CD14-positive monocyte (primary cell): ENCODE results near the gene ACKR1. TPM values are rescaled to one million over a fixed set of nuclear protein-coding genes. Genes with fewer than 3 reads are reported as not detected.
A peak's percentile ranks its signal among the peaks of the same experiment; 100 is the strongest.

Source experiments
- DNase-seq, 3 donors: peaks; one replicate each; pipeline ENCODE4 v3.0.0-alpha.2; 2011 to 2022
- H2AFZ ChIP-seq: 2 replicates; pipeline ENCODE4 v1.6.0; 2012; ENCODE audit warnings: mild to moderate bottlenecking, low read depth, low read length, inconsistent platforms; ENCODE audit not compliant: insufficient read depth, poor library complexity, severe bottlenecking
- H3K27ac ChIP-seq, 2 donors: 1 replicate in 1 of 2; 2 replicates in 1 of 2; pipeline ENCODE4 v1.5.1; 2012 to 2013; ENCODE audit warnings: low read length in 2 of 2, control low read depth in 1 of 2, inconsistent platforms in 1 of 2, low read depth in 1 of 2, mild to moderate bottlenecking in 1 of 2
- H3K27me3 ChIP-seq, 2 donors: one replicate each; pipeline versions ENCODE4 v1.6.0 to v1.6.1; 2011 to 2013; ENCODE audit warnings: low read length in 2 of 2; ENCODE audit not compliant: control insufficient read depth in 2 of 2, insufficient read depth in 2 of 2
- H3K36me3 ChIP-seq, 2 donors: replicated peaks in 1 of 2; 1 replicate in 1 of 2; 2 replicates in 1 of 2; pipeline versions ENCODE4 v1.5.1 to v1.6.1; 2012 to 2013; ENCODE audit warnings: low read length in 2 of 2, control low read depth in 1 of 2, inconsistent platforms in 1 of 2, mild to moderate bottlenecking in 1 of 2; ENCODE audit not compliant: insufficient read depth in 2 of 2, control insufficient read depth in 1 of 2
- H3K4me1 ChIP-seq, 2 donors: 1 replicate in 1 of 2; 2 replicates in 1 of 2; pipeline versions ENCODE4 v1.5.1 to v1.6.1; 2012 to 2013; ENCODE audit warnings: low read length in 2 of 2, control low read depth in 1 of 2, inconsistent platforms in 1 of 2, mild to moderate bottlenecking in 1 of 2, moderate library complexity in 1 of 2; ENCODE audit not compliant: insufficient read depth in 2 of 2, control insufficient read depth in 1 of 2
- H3K4me2 ChIP-seq: replicated peaks from 2 replicates; pipeline ENCODE3; 2012; ENCODE audit warnings: low read length, moderate library complexity, mild to moderate bottlenecking; ENCODE audit not compliant: poor library complexity, severe bottlenecking; ENCODE audit errors: extremely low read depth
- H3K4me3 ChIP-seq, 3 experiments: fragments of 200-600 bp in 1 of 3; sonication (generic) in 1 of 3; replicated peaks in 1 of 3; 1 replicate in 2 of 3; 2 replicates in 1 of 3; pipeline ENCODE4 v1.5.1; 2011 to 2013; ENCODE audit warnings: low read length in 3 of 3, mild to moderate bottlenecking in 3 of 3, control low read depth in 2 of 3, low read depth in 2 of 3, inconsistent platforms in 1 of 3, moderate library complexity in 1 of 3
- H3K79me2 ChIP-seq: 2 replicates; pipeline ENCODE4 v1.6.0; 2012; ENCODE audit warnings: mild to moderate bottlenecking, control low read depth, inconsistent platforms, low read length, moderate library complexity; ENCODE audit not compliant: insufficient read depth
- H3K9ac ChIP-seq: 2 replicates; pipeline ENCODE4 v1.6.0; 2017; ENCODE audit warnings: low read length, mild to moderate bottlenecking; ENCODE audit not compliant: insufficient read depth, poor library complexity, severe bottlenecking
- H3K9me3 ChIP-seq, 2 donors: replicated peaks in 1 of 2; 1 replicate in 1 of 2; 2 replicates in 1 of 2; pipeline versions ENCODE4 v1.5.1 to v1.6.1; 2012 to 2013; ENCODE audit warnings: low read length in 2 of 2, control low read depth in 1 of 2; ENCODE audit not compliant: control insufficient read depth in 1 of 2, insufficient read depth in 1 of 2
- H4K20me1 ChIP-seq: 2 replicates; pipeline ENCODE4 v1.6.0; 2012; ENCODE audit warnings: mild to moderate bottlenecking, low read length, control low read depth, moderate library complexity; ENCODE audit not compliant: insufficient read depth
- H3K27ac Mint-ChIP-seq, 7 donors: one replicate each; pipeline ENCODE4 v1.8.0; 2020; ENCODE audit warnings: mild to moderate bottlenecking in 7 of 7, mixed read lengths in 7 of 7, moderate library complexity in 6 of 7, inconsistent platforms in 2 of 7
- H3K27me3 Mint-ChIP-seq, 3 donors: one replicate each; pipeline ENCODE4 v1.8.0; 2021 to 2022; ENCODE audit warnings: low read depth in 3 of 3, mild to moderate bottlenecking in 3 of 3, mixed read lengths in 3 of 3, moderate library complexity in 3 of 3, inconsistent platforms in 1 of 3
- H3K36me3 Mint-ChIP-seq, 2 donors: one replicate each; pipeline ENCODE4 v1.8.0; 2020; ENCODE audit warnings: mixed read lengths in 2 of 2, inconsistent platforms in 1 of 2, mild to moderate bottlenecking in 1 of 2
- H3K4me1 Mint-ChIP-seq: one replicate; pipeline ENCODE4 v1.8.0; 2020; ENCODE audit warnings: mild to moderate bottlenecking, mixed read lengths
- H3K4me3 Mint-ChIP-seq, 2 donors: one replicate each; pipeline ENCODE4 v1.8.0; 2020; ENCODE audit warnings: mild to moderate bottlenecking in 2 of 2, mixed read lengths in 2 of 2, moderate library complexity in 1 of 2
- H3K9me3 Mint-ChIP-seq, 7 donors: one replicate each; pipeline ENCODE4 v1.8.0; 2020 to 2022; ENCODE audit warnings: mixed read lengths in 7 of 7, mild to moderate bottlenecking in 6 of 7, moderate library complexity in 6 of 7, inconsistent platforms in 2 of 7
- WGBS: methylation state at CpG from one replicate; pipeline ENCODE4 v1.1.5; 2013; ENCODE audit warnings: missing lambda C conversion rate; ENCODE audit not compliant: insufficient coverage; 5-methylcytosine and 5-hydroxymethylcytosine counted together
- intact Hi-C, 2 donors: fragments of 100-400 bp; cut with micrococcal nuclease; formaldehyde crosslinking; loops; one replicate each; pipeline versions ENCODE4 v1.15.0 to v1.15.1; 2023
- polyA plus RNA-seq, 3 donors: library from polyadenylated mRNA; depleted of rRNA in 1 of 3; unstranded in 2 of 3; stranded (reverse) in 1 of 3; fragments of 300-500 nt in 2 of 3; fragments of >200 nt in 1 of 3; fragmentation: Illumina TruSeq in 2 of 3; gene quantifications; 1 replicate in 2 of 3; 2 replicates in 1 of 3; pipeline ENCODE4 v1.2.3, GENCODE V29; 2012 to 2021
- TF ChIP-seq, protein P1 (sequence below): fragments of 200-600 bp; IDR thresholded peaks from one replicate; pipeline ENCODE4 v1.8.0; 2022; ENCODE audit warnings: antibody characterized with exemption, mild to moderate bottlenecking

Gene ACKR1
- polyA plus RNA-seq, 3 donors: 0.14 TPM; not detected in 2

DNA sequence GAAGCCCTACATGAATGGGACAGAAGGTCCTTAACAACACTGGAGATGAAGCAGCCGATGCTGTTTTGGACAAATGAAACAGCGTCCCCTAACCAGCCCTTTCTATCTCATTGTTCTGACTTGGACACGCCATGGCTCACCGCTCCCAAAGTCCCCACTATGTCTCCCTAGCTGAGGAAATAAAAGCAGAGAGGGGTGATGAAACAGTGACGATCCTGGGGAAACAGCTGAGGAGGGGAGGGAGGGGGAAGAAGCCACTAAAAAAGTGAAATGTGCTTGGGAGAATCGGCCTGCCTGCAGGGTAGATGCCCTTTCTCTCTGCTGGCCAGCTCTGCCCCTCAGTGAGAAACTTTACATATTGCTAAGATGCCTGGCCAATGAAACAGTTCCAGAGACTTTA lies 1.1 kb upstream of the ACKR1 start:
- WGBS: 0% methylated on average over 1 of the region's 6 CpGs
- Mint-ChIP-seq H3K36me3 (no peaks in the 10 kb centered on the region), H3K27me3 (peaks cover 15 to 26% (median 18%) of the 10 kb centered on the region in 3 donors), H3K4me1 (peaks cover 47% of the 10 kb centered on the region), H3K27ac (no peak overlapping the region), H3K4me3 (no peak overlapping the region), H3K9me3 (peaks cover 0 to 2% (median 0%) of the 10 kb centered on the region in 7 donors)
- Histone ChIP-seq H3K9ac (no peak overlapping the region), H3K4me2 (no peak overlapping the region), H3K27ac (no peak overlapping the region), H3K4me3 (no peak overlapping the region), H3K4me1 (peaks cover 19 to 25% of the 10 kb centered on the region in 2 donors), H4K20me1 (no peaks in the 10 kb centered on the region), H2AFZ (no peak overlapping the region), H3K36me3 (no peaks in the 10 kb centered on the region), H3K79me2 (no peaks in the 10 kb centered on the region), H3K27me3 (peaks cover 0 to 13% of the 10 kb centered on the region in 2 donors), H3K9me3 (no peaks in the 10 kb centered on the region)
- intact Hi-C loops: loop anchor here in 1 of 2 donors (5.0 kb wide), 1 partner anchor 56 kb away; no protein-coding TSS in a partner anchor
- no peak for DNase-seq
- TF ChIP-seq, protein P1, sequence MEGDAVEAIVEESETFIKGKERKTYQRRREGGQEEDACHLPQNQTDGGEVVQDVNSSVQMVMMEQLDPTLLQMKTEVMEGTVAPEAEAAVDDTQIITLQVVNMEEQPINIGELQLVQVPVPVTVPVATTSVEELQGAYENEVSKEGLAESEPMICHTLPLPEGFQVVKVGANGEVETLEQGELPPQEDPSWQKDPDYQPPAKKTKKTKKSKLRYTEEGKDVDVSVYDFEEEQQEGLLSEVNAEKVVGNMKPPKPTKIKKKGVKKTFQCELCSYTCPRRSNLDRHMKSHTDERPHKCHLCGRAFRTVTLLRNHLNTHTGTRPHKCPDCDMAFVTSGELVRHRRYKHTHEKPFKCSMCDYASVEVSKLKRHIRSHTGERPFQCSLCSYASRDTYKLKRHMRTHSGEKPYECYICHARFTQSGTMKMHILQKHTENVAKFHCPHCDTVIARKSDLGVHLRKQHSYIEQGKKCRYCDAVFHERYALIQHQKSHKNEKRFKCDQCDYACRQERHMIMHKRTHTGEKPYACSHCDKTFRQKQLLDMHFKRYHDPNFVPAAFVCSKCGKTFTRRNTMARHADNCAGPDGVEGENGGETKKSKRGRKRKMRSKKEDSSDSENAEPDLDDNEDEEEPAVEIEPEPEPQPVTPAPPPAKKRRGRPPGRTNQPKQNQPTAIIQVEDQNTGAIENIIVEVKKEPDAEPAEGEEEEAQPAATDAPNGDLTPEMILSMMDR: no peak

DNA sequence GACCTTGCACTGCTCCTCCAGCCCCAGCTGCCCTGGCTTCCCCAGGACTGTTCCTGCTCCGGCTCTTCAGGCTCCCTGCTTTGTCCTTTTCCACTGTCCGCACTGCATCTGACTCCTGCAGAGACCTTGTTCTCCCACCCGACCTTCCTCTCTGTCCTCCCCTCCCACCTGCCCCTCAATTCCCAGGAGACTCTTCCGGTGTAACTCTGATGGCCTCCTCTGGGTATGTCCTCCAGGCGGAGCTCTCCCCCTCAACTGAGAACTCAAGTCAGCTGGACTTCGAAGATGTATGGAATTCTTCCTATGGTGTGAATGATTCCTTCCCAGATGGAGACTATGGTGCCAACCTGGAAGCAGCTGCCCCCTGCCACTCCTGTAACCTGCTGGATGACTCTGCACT lies 550 bp downstream of the ACKR1 start:
- no peak overlapping the region for H3K9ac ChIP-seq

More for the DNA sequence above, 550 bp downstream of the ACKR1 start:
- H3K79me2 ChIP-seq: no peaks in the 10 kb centered on the region
- H3K4me3 ChIP-seq: no peak overlapping the region
- H3K27me3 ChIP-seq: peaks cover 0 to 19% of the 10 kb centered on the region in 2 donors
- peaks cover 40% of the 10 kb centered on the region for H3K4me1 Mint-ChIP-seq
- H4K20me1 ChIP-seq: no peaks in the 10 kb centered on the region
- H3K9me3 Mint-ChIP-seq: peaks cover 0 to 2% (median 0%) of the 10 kb centered on the region in 7 donors
- no peaks in the 10 kb centered on the region for H3K36me3 ChIP-seq
- H3K4me2 ChIP-seq: no peak overlapping the region
- 100% methylated on average over 1 of the region's 6 CpGs for WGBS
- H2AFZ ChIP-seq: no peak overlapping the region
- intact Hi-C loops: no loop called here
- H3K9me3 ChIP-seq: no peaks in the 10 kb centered on the region
- H3K27me3 Mint-ChIP-seq: peaks cover 11 to 35% (median 24%) of the 10 kb centered on the region in 3 donors
- DNase-seq: no peak
- peak overlapping the region in 2 of 7 donors; percentile 37 for H3K27ac Mint-ChIP-seq
- peaks cover 19 to 25% of the 10 kb centered on the region in 2 donors for H3K4me1 ChIP-seq
- no peaks in the 10 kb centered on the region for H3K36me3 Mint-ChIP-seq
- TF ChIP-seq, protein P1: no peak
- H3K4me3 Mint-ChIP-seq: no peak overlapping the region
- no peak overlapping the region for H3K27ac ChIP-seq
